Liver (tissue), 9 donors: ENCODE results near the gene USP30. TPM values are rescaled to one million over a fixed set of nuclear protein-coding genes. Genes with fewer than 3 reads are reported as not detected.
A peak's percentile ranks its signal among the peaks of the same experiment; 100 is the strongest.

Experiments used
- DNase-seq: peaks from one replicate; pipeline ENCODE4 v3.0.0-alpha.2; 2017; ENCODE audit warnings: low spot score
- H3K27ac ChIP-seq, 2 donors: one replicate each; pipeline ENCODE4 v1.7.0; 2013; ENCODE audit warnings: inconsistent platforms in 2 of 2, low read length in 2 of 2, control low read depth in 1 of 2, low read depth in 1 of 2, mild to moderate bottlenecking in 1 of 2
- H3K27me3 ChIP-seq, 4 donors: one replicate each; pipeline versions ENCODE4 v1.6.1 to v1.7.0; 2013; ENCODE audit warnings: low read length in 3 of 4, inconsistent platforms in 1 of 4, mild to moderate bottlenecking in 1 of 4, moderate library complexity in 1 of 4; ENCODE audit not compliant: control insufficient read depth in 4 of 4, insufficient read depth in 4 of 4
- H3K36me3 ChIP-seq, 4 donors: one replicate each; pipeline versions ENCODE4 v1.6.1 to v1.7.0; 2013; ENCODE audit warnings: low read length in 3 of 4, mild to moderate bottlenecking in 3 of 4, low read depth in 1 of 4, moderate library complexity in 1 of 4; ENCODE audit not compliant: control insufficient read depth in 4 of 4, insufficient read depth in 3 of 4
- H3K4me1 ChIP-seq, 4 donors: one replicate each; pipeline versions ENCODE4 v1.6.1 to v1.7.0; 2013; ENCODE audit warnings: low read length in 3 of 4, mild to moderate bottlenecking in 3 of 4, moderate library complexity in 1 of 4; ENCODE audit not compliant: control insufficient read depth in 4 of 4, insufficient read depth in 4 of 4
- H3K4me3 ChIP-seq, 3 donors: one replicate each; pipeline versions ENCODE4 v1.6.1 to v1.7.0; 2013; ENCODE audit warnings: low read length in 3 of 3, control low read depth in 1 of 3, low read depth in 1 of 3, mild to moderate bottlenecking in 1 of 3
- H3K9ac ChIP-seq, 2 donors: one replicate each; pipeline ENCODE4 v1.7.0; 2013; ENCODE audit warnings: low read length in 2 of 2, mild to moderate bottlenecking in 2 of 2, moderate library complexity in 2 of 2, control low read depth in 1 of 2, low read depth in 1 of 2
- H3K9me3 ChIP-seq, 4 donors: one replicate each; pipeline versions ENCODE4 v1.6.1 to v1.7.0; 2013; ENCODE audit warnings: low read length in 3 of 4; ENCODE audit not compliant: control insufficient read depth in 4 of 4
- ATF3 ChIP-seq: IDR thresholded peaks from 2 replicates; pipeline ENCODE4 v1.6.1; 2016; ENCODE audit warnings: antibody characterized with exemption
- EGR1 ChIP-seq, 2 donors: IDR thresholded peaks; 2 replicates each; pipeline ENCODE4 v1.6.1; 2016 to 2018; ENCODE audit warnings: antibody characterized with exemption in 2 of 2, low read depth in 2 of 2
- FOXA1 ChIP-seq: IDR thresholded peaks from 2 replicates; pipeline ENCODE4 v1.6.1; 2016; ENCODE audit warnings: antibody characterized with exemption
- FOXA2 ChIP-seq: IDR thresholded peaks from 2 replicates; pipeline ENCODE4 v1.6.1; 2016; ENCODE audit warnings: antibody characterized with exemption
- GABPA ChIP-seq, 2 donors: IDR thresholded peaks in 1 of 2; conservative IDR thresholded peaks in 1 of 2; 2 replicates each; pipeline ENCODE4 v1.6.1; 2016; ENCODE audit warnings: antibody characterized with exemption in 2 of 2, mild to moderate bottlenecking in 1 of 2, moderate library complexity in 1 of 2
- HNF4A ChIP-seq, 2 donors: conservative IDR thresholded peaks; 2 replicates each; pipeline ENCODE4 v1.6.1; 2016; ENCODE audit warnings: antibody characterized with exemption in 2 of 2, mild to moderate bottlenecking in 2 of 2
- HNF4G ChIP-seq: IDR thresholded peaks from 2 replicates; pipeline ENCODE4 v1.6.1; 2016; ENCODE audit warnings: antibody characterized with exemption
- JUND ChIP-seq, 2 donors: IDR thresholded peaks; 2 replicates each; pipeline ENCODE4 v1.6.1; 2016; ENCODE audit warnings: antibody characterized with exemption in 2 of 2
- NR2F2 ChIP-seq: IDR thresholded peaks from 2 replicates; pipeline ENCODE4 v1.6.1; 2016; ENCODE audit warnings: antibody characterized with exemption
- RAD21 ChIP-seq, 2 donors: IDR thresholded peaks; 2 replicates each; pipeline ENCODE4 v1.6.1; 2016; ENCODE audit warnings: antibody characterized with exemption in 2 of 2, mild to moderate bottlenecking in 2 of 2
- RXRA ChIP-seq, 2 donors: IDR thresholded peaks; 2 replicates each; pipeline ENCODE4 v1.6.1; 2017 to 2018; ENCODE audit warnings: antibody characterized with exemption in 2 of 2, mild to moderate bottlenecking in 1 of 2
- SP1 ChIP-seq: IDR thresholded peaks from 2 replicates; pipeline ENCODE4 v1.6.1; 2018; ENCODE audit warnings: antibody characterized with exemption, mild to moderate bottlenecking
- TAF1 ChIP-seq: conservative IDR thresholded peaks from 2 replicates; pipeline ENCODE4 v1.6.1; 2016; ENCODE audit warnings: antibody characterized with exemption, mild to moderate bottlenecking
- YY1 ChIP-seq: IDR thresholded peaks from 2 replicates; pipeline ENCODE4 v1.6.1; 2016; ENCODE audit warnings: antibody characterized with exemption, mild to moderate bottlenecking
- WGBS: extraction: QIAGEN DNeasy Blood & Tissue Kit; methylation state at CpG from one replicate; pipeline ENCODE4 v1.1.7; 2013; 5-methylcytosine and 5-hydroxymethylcytosine counted together
- polyA plus RNA-seq, 2 donors: library from polyadenylated mRNA; stranded (reverse) in 1 of 2; unstranded in 1 of 2; fragments of 200-250 nt in 1 of 2; fragments of >200 nt in 1 of 2; fragmentation: Nextera tagmentation in 1 of 2; extraction: Ambion mirVana in 1 of 2; gene quantifications; one replicate each; pipeline versions ENCODE4 v1.2.1 to v1.2.3, GENCODE V29; 2013 to 2015
- total RNA-seq, 2 donors: library from RNA; depleted of rRNA; stranded (reverse); fragments of >200 nt; gene quantifications; one replicate each; pipeline ENCODE4 v1.2.3, GENCODE V29; 2014
- TF ChIP-seq, protein P1 (sequence below): IDR thresholded peaks from 2 replicates; pipeline ENCODE4 v1.6.1; 2016; ENCODE audit warnings: antibody characterized with exemption
- TF ChIP-seq, protein P2 (sequence below): IDR thresholded peaks from 2 replicates; pipeline ENCODE4 v1.6.1; 2016; ENCODE audit warnings: antibody characterized with exemption, mild to moderate bottlenecking
- TF ChIP-seq, protein P3 (sequence below): fragments of 150-350 bp; IDR thresholded peaks from 2 replicates; pipeline ENCODE4 v1.5.1; 2017; ENCODE audit warnings: improper control_type of control experiment, low read depth, low read length; ENCODE audit not compliant: missing input control
- TF ChIP-seq, protein P4 (sequence below): IDR thresholded peaks from 2 replicates; pipeline ENCODE4 v1.6.1; 2016; ENCODE audit warnings: antibody characterized with exemption
- donor health status: healthy.
- donor health status: healthy.
- donor health status: healthy.
- donor health status: healthy.
- donor health status: healthy.

The USP30 gene
- total and polyA plus RNA-seq, 4 donors = 6.4 to 12.1 (median 9.4) TPM

GRCh38 chr12:109115758-109116610, 63.6 kb downstream of the USP30 start, which contains the start of gene ACACB:
Gene ACACB, plus strand, starts transcription at chr12:109116587. Its CDS starts 22,819 bp downstream, at chr12:109139406.
- Histone ChIP-seq H3K9ac (peak within 1 kb of the TSS in 1 of 2 donors; percentile 47), H3K4me1 (peaks cover 15 to 80% (median 70%) of the 10 kb centered on the region in 4 donors)
- TF ChIP-seq ATF3 (peak; percentile 33), JUND (IDR thresholded peaks at IDR 0.05) (peak; percentile 8 to 33), GABPA (IDR thresholded peaks at IDR 0.05 in 1 of 2, conservative IDR thresholded peaks at IDR 0.05 in 1 of 2) (peak in 1 of 2 donors; percentile 23), EGR1 (IDR thresholded peaks at IDR 0.05; ENCODE audit: low read depth in 2 of 2) (no peak), RAD21 (IDR thresholded peaks at IDR 0.05) (peak; percentile 47 to 58), HNF4A (conservative IDR thresholded peaks at IDR 0.05) (peak; percentile 74 to 79), SP1 (peak; percentile 99), FOXA2 (peak; percentile 10), YY1 (peak; percentile 82), TAF1 (peak; percentile 82), HNF4G (peak; percentile 70), RXRA (IDR thresholded peaks at IDR 0.05) (peak; percentile 90 to 97), FOXA1 (peak; percentile 16), NR2F2 (peak; percentile 83)
- TF ChIP-seq, protein P1, sequence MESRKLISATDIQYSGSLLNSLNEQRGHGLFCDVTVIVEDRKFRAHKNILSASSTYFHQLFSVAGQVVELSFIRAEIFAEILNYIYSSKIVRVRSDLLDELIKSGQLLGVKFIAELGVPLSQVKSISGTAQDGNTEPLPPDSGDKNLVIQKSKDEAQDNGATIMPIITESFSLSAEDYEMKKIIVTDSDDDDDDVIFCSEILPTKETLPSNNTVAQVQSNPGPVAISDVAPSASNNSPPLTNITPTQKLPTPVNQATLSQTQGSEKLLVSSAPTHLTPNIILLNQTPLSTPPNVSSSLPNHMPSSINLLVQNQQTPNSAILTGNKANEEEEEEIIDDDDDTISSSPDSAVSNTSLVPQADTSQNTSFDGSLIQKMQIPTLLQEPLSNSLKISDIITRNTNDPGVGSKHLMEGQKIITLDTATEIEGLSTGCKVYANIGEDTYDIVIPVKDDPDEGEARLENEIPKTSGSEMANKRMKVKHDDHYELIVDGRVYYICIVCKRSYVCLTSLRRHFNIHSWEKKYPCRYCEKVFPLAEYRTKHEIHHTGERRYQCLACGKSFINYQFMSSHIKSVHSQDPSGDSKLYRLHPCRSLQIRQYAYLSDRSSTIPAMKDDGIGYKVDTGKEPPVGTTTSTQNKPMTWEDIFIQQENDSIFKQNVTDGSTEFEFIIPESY = peak; percentile 68
- TF ChIP-seq, protein P2, sequence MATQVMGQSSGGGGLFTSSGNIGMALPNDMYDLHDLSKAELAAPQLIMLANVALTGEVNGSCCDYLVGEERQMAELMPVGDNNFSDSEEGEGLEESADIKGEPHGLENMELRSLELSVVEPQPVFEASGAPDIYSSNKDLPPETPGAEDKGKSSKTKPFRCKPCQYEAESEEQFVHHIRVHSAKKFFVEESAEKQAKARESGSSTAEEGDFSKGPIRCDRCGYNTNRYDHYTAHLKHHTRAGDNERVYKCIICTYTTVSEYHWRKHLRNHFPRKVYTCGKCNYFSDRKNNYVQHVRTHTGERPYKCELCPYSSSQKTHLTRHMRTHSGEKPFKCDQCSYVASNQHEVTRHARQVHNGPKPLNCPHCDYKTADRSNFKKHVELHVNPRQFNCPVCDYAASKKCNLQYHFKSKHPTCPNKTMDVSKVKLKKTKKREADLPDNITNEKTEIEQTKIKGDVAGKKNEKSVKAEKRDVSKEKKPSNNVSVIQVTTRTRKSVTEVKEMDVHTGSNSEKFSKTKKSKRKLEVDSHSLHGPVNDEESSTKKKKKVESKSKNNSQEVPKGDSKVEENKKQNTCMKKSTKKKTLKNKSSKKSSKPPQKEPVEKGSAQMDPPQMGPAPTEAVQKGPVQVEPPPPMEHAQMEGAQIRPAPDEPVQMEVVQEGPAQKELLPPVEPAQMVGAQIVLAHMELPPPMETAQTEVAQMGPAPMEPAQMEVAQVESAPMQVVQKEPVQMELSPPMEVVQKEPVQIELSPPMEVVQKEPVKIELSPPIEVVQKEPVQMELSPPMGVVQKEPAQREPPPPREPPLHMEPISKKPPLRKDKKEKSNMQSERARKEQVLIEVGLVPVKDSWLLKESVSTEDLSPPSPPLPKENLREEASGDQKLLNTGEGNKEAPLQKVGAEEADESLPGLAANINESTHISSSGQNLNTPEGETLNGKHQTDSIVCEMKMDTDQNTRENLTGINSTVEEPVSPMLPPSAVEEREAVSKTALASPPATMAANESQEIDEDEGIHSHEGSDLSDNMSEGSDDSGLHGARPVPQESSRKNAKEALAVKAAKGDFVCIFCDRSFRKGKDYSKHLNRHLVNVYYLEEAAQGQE = peak; percentile 90
- TF ChIP-seq, protein P3, sequence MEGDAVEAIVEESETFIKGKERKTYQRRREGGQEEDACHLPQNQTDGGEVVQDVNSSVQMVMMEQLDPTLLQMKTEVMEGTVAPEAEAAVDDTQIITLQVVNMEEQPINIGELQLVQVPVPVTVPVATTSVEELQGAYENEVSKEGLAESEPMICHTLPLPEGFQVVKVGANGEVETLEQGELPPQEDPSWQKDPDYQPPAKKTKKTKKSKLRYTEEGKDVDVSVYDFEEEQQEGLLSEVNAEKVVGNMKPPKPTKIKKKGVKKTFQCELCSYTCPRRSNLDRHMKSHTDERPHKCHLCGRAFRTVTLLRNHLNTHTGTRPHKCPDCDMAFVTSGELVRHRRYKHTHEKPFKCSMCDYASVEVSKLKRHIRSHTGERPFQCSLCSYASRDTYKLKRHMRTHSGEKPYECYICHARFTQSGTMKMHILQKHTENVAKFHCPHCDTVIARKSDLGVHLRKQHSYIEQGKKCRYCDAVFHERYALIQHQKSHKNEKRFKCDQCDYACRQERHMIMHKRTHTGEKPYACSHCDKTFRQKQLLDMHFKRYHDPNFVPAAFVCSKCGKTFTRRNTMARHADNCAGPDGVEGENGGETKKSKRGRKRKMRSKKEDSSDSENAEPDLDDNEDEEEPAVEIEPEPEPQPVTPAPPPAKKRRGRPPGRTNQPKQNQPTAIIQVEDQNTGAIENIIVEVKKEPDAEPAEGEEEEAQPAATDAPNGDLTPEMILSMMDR = no peak
- TF ChIP-seq, protein P4, sequence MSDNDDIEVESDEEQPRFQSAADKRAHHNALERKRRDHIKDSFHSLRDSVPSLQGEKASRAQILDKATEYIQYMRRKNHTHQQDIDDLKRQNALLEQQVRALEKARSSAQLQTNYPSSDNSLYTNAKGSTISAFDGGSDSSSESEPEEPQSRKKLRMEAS = peak; percentile 88

More at GRCh38 chr12:109115758-109116610, 63.6 kb downstream of the USP30 start, which contains the start of gene ACACB:
- Histone ChIP-seq H3K27ac (peak within 1 kb of the TSS; percentile 78 to 85), H3K36me3 (no peaks in the 10 kb centered on the region), H3K4me3 (peak within 1 kb of the TSS in 1 of 3 donors; percentile 18), H3K27me3 (no peaks in the 10 kb centered on the region), H3K9me3 (no peaks in the 10 kb centered on the region)
- DNase-seq = peak; percentile 53
- 20% methylated on average over 14 of the region's 14 CpGs for WGBS
